T1000 (cell line): ENCODE results near the gene RASAL2.
A peak's percentile ranks its signal among the peaks of the same experiment; 100 is the strongest.
"Not testable (repeated sequence)": the region's sequence is repeated elsewhere in the genome, so short reads cannot be mapped to it uniquely, and the experiment has no call there.

ENCODE experiments used
- DNase-seq: peaks from one replicate; lab custom pipeline; 2025; ENCODE audit warnings: mixed read lengths; lab: John Stamatoyannopoulos, UW

The RASAL2 gene

DNA sequence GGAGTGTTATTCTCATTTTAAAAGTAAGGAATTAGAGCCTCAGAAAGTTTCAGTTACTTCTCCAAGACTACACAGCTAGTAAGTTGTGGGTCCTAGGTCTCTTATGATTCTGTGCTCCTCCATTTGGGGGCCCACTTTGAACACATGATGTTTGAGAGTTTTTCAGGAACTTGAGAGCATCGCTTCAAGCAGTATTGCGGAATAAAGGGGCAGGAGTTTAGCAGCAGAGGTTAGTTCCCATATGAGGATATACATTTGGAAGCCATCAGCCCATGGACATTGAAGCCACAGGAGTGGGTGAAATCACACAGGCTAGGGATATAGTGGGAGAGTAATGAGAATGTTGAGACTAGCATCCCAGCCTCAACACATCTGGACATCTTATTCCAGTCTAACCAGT, 143.2 kb downstream of the RASAL2 start:
- no peak for DNase-seq

DNA sequence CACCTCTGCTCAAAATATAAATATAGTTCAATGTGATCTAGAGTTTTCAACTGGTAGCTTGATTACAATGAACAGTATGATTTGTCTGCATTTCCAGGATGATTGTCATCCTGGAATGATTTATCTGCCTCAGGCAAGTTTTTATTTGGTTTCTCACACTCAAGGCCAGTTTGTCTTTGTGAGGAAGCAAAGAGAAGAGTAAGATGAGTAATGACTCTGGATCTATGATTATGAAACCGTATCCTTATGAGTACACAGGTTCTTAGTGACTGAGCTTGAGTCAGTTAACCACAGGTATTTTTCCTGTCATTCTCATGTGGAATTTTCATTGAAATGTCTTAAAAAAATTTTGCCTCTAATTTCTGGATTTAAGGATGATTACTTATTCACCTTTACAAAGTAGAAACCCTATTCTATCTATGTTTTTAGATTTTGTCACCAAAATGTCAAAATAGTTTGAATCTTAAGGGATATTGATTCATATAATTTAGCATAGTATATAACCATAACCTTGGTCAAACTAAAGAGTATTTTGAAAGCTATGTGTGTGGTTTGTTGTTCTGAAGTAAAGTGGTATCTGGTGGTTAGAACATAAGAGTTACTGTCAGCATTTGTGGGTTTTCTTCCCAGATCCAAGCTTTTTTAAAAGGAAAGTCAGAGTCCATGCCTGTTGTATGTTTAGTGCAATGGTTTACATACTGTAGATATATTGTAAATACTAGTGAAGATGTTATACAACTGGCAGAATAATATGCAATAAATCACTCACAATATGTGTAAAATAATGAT, 145.0 kb downstream of the RASAL2 start:
- peak; percentile 35 for DNase-seq

DNA sequence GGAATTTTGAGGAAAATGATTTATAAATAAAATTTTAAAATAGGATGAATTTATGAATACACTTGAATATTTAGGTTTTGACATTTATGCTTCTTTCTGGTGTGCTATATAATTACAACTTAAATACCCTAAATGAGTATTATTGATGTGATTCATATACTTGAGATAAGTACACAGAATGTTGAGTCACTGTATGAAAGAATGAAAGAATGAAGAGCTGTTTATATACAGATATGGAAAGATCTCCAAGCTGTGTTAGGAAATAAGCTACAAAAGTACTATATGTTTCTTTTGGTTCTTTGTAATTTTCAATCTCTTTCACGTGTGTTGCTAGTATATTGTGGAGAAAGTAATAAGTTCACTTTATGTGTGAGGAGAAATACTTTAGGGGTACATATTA, 147.2 kb downstream of the RASAL2 start:
- no peak for DNase-seq

GRCh38 chr1:178241837-178242236, 147.9 kb downstream of the RASAL2 start:
- DNase-seq: no peak

GRCh38 chr1:178243119-178243518, 149.2 kb downstream of the RASAL2 start:
- DNase-seq: no peak

DNA sequence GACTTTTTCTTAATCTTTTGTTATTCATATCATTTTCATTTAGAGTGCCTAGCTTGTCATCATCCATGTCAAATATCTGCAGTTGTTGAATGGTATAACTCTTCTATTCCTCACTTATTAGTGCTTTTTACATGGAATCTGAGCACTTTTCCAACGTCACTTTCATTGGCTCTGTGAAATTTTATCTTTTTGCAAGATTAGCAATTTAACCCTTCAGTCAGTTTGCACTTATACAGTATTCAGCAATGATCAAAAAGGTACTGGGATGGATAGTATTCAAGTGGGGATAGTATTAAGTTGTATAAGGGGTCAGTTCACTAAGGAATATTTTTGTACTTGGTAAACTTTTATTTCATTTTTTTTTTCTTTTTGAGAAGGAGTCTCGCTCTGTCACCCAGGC, 150.0 kb downstream of the RASAL2 start:
- DNase-seq: no peak

GRCh38 chr1:178248284-178248683, 154.4 kb downstream of the RASAL2 start:
- DNase-seq: not testable (repeated sequence)

GRCh38 chr1:178253581-178253980, 159.7 kb downstream of the RASAL2 start:
- not testable (repeated sequence) for DNase-seq

DNA sequence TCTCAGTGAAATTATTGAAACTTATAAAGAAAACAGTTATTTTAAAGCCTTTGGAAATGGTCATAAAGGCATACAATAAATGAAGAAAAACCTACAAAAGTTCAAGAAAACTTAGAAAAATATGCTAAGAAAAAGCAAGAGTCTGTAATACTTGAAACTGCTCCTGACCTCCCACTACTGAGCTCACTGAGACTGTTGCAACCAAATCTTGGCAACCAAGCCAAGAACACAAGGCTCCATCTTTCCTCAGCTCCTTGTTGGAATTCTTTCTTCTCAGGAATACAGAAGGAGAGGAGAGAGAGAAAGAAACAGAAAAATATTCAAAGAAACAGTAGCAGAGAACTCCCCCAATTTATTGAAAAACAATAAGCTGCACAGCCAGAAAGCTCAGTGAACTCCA, 160.5 kb downstream of the RASAL2 start:
- DNase-seq: no peak

GRCh38 chr1:178258536-178258935, 164.6 kb downstream of the RASAL2 start:
- no peak for DNase-seq

GRCh38 chr1:178262120-178262500, 168.2 kb downstream of the RASAL2 start:
- no peak for DNase-seq

- DNase-seq: no peak
Measured at GRCh38 chr1:178263341-178263740, 169.4 kb downstream of the RASAL2 start.

GRCh38 chr1:178266113-178266512, 172.2 kb downstream of the RASAL2 start:
- DNase-seq: no peak

DNA sequence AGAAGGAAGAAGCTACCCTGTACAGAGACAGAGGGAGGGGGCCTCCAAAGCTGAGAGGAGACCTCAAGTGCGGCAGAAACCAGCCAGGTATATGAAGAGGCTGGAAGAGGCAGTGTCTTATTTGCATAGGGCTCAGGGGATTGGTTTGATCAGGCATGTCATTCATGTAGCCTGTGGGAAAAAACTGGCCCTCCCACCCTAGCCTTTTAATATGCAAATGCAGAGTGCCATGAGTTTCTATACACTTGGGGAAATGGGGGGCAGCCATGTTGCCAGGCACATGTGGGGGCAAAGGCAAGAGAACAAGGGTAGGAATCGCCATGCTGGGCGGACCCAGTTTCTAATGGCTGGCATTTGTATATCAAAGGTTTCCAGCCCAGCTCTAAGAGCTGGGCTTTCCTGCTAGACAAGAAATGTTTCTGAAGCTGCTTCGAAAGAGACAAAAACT, 172.7 kb downstream of the RASAL2 start:
- DNase-seq: no peak

GRCh38 chr1:178267646-178268094, 173.8 kb downstream of the RASAL2 start:
- DNase-seq: no peak

DNA sequence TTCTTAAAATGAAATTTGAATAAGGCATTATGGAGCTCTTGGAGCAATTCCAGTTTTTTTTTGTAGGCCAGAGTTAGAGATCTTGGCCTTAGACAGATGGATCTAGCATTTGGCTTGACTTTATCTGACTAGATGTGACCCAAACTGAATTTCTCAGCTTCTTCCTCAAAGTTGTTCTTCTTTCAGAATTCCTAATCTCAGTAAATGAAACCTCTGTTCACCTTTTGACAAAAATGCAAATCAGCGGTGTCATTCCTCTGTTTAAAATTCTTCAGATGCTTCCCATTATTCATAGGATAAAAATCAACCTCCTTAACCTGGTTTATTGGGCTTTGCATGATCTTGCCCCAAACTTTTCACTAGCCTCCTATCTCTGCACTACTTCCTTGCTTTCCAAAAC, 177.6 kb downstream of the RASAL2 start:
- DNase-seq: no peak

DNA sequence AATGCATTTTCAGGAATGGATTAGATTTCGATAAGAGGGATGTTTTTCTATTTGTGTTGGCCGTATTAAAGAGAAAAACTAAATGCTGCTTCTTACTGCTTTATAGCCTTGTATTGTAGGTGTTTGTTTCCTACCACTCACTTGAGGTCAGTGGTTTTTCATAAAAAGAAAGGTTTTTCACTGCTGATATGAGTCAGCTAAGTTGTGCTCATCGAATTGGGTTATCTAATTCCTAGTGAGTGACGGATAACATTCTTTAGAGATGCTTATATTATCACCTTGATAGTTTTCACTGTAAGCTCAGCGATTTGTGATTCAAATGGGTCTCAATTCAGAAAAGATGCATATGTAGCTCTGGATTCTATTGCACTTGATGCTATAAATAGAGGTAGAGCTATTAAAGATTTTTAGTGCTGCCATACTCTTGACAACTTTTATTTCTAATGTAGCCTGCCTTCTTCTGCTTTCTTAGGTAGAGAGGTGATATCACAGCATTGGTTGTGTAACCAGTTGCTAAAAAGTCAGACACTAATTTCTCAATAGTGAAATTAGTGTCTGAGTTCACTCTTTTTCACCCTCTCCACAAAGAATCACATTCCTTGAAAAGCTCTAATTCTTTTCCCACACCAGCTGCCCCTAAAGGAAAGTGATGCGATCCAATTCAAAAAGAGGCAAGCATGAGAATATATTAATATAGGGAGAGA, 180.0 kb downstream of the RASAL2 start:
- DNase-seq: no peak

- DNase-seq: no peak
Measured at GRCh38 chr1:178275049-178275448, 181.1 kb downstream of the RASAL2 start.

DNA sequence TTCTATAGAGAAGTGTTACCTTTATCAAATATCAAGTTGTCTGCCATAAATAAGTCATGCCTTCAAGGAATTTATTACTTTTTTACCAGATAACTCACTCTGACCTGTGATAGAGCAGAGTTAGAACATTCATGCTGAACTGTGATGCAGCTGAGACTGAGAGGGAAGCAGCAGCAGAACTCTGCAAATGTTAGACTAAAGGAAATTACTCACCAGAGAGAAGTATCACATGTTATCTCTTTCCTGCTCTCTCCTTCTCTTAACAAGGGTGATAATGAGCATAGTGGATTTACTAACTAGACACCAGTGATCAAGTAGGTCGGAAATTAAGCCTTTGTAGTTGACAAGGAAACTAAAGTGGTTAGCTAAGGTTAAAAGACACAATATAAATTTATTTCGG, 181.6 kb downstream of the RASAL2 start:
- DNase-seq: no peak

GRCh38 chr1:178277793-178278530, 184.1 kb downstream of the RASAL2 start:
- no peak for DNase-seq

DNA sequence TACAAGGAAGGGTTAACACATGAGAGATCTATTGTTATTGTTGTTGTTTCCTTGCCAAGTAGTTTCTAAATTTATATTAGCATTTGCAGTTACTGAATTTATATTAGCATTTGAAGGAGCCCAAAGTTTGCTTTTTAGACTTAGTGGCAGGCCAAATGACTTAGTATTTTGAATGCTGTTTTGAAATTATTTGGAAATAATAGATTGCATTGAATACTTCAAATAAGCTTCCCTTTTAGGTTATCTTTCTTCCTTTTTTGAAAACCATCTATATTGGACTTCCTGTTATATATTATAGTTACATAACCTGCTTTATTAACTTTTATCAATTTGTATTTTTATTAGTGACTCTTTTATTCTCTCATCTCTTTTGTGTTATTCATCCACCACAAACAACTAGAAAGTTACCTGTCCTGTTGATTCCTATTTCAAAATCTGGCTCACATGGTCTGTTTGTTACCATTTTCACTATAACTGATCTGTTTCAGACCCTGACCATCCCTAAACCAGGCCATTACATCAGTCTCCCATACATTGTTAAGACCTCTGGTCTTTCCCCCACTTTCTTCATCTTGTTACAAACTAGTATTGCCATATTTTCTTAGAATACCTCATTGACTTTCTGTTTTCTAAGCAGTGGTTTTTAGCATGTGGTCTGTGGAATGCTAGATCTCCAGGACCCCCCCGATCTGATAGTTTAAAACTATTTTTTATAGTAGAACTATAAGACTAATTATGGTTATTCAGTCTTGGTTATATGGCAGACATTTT, 185.2 kb downstream of the RASAL2 start:
- no peak for DNase-seq

DNA sequence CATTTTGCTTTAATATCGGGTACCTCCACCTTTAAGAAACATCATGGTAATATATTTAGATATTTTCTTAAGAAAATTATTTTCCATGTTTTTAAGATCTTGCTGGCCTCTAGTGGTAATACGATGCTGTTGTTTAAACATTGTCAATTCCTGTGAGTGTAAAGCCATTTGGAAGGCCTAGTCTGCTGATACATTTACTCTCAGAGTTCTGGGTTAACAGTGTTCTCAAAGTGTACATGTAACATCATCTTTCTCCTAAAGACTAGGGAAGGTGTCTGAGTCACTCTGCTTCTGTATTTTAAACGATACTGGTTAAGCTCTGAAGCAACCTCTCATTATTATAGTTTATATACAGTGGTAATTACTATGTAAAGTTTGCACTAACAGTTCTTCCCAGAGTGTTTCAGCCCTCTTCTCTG, 189.1 kb downstream of the RASAL2 start:
- DNase-seq: no peak
